Urothelium cell line (cell line): ENCODE data around the gene AIF1.

Experiments
- DNase-seq: peaks from one replicate; pipeline ENCODE4 v3.0.0; 2011; ENCODE audit warnings: low spot score, mixed read lengths
- FAIRE-seq: peaks from 2 replicates; lab custom pipeline; 2011; peaks lifted over from hg19 to GRCh38; lab: Jason Lieb, UNC

The AIF1 gene

GRCh38 chr6:31619805-31620585 lies 5.0 kb downstream of the AIF1 start:
- FAIRE-seq, result peak; percentile 13

GRCh38 chr6:31620586-31621319 lies 5.7 kb downstream of the AIF1 start, which contains the start of gene PRRC2A:
Gene PRRC2A (plus strand): TSS chr6:31620715. CDS start chr6:31622790, 2,075 bp downstream.
- FAIRE-seq, result no peak
- DNase-seq, result peak; percentile 98

More at GRCh38 chr6:31619805-31620585, 5.0 kb downstream of the AIF1 start:
- DNase-seq, result peak; percentile 96

GRCh38 chr6:31621320-31621939 lies 6.4 kb downstream of the AIF1 start:
- FAIRE-seq (no peak), DNase-seq (no peak)

GRCh38 chr6:31621991-31622390 lies 7.0 kb downstream of the AIF1 start:
- DNase-seq (no peak), FAIRE-seq (no peak)

GRCh38 chr6:31622684-31623091 lies 7.7 kb downstream of the AIF1 start:
- FAIRE-seq, result no peak
- no peak for DNase-seq

GRCh38 chr6:31624070-31624469 lies 9.0 kb downstream of the AIF1 start:
- FAIRE-seq (no peak), DNase-seq (no peak)

- no peak for DNase-seq
- FAIRE-seq, result no peak
These were observed 11.9 kb downstream of the AIF1 start for GRCh38 chr6:31626952-31627351.

GRCh38 chr6:31627690-31628287 lies 12.8 kb downstream of the AIF1 start:
- no peak for FAIRE-seq
- no peak for DNase-seq

GRCh38 chr6:31629014-31629413 lies 14.0 kb downstream of the AIF1 start:
- no peak for DNase-seq
- FAIRE-seq, result no peak

- no peak for FAIRE-seq
- DNase-seq, result no peak
These were observed 15.3 kb downstream of the AIF1 start for GRCh38 chr6:31630177-31630934.

- FAIRE-seq (no peak), DNase-seq (no peak)
These were observed 16.2 kb downstream of the AIF1 start for GRCh38 chr6:31631209-31631608.

GRCh38 chr6:31631681-31632278 lies 16.7 kb downstream of the AIF1 start:
- no peak for DNase-seq
- FAIRE-seq, result no peak

GRCh38 chr6:31632279-31632946 lies 17.4 kb downstream of the AIF1 start:
- no peak for FAIRE-seq

GRCh38 chr6:31633447-31633846 lies 18.4 kb downstream of the AIF1 start:
- FAIRE-seq, result no peak
- DNase-seq, result no peak

More at GRCh38 chr6:31632279-31632946, 17.4 kb downstream of the AIF1 start:
- no peak for DNase-seq

GRCh38 chr6:31634131-31634530 lies 19.1 kb downstream of the AIF1 start:
- FAIRE-seq (no peak), DNase-seq (no peak)

GRCh38 chr6:31634969-31635575 lies 20.0 kb downstream of the AIF1 start:
- FAIRE-seq (no peak), DNase-seq (no peak)

GRCh38 chr6:31636698-31637596 lies 21.9 kb downstream of the AIF1 start:
- no peak for DNase-seq
- FAIRE-seq, result no peak

- DNase-seq (no peak), FAIRE-seq (no peak)
These were observed 24.0 kb downstream of the AIF1 start for GRCh38 chr6:31639043-31639442.
